Fibroblast of skin of left quadriceps (primary cell): ENCODE results near the gene RTBDN.

Source experiments
- DNase-seq, 2 experiments: peaks; one replicate each; pipeline ENCODE4 v3.0.0-alpha.2; 2013; ENCODE audit warnings: low read depth in 2 of 2

Gene RTBDN

GRCh38 chr19:12834566-12834943 lies at the start of gene RTBDN:
Gene RTBDN (minus strand): TSS chr19:12834579. CDS start chr19:12829979, 4,600 bp downstream.
- DNase-seq: no peak

- DNase-seq: no peak
Observed at GRCh38 chr19:12882589-12882988, 48.2 kb upstream of the RTBDN start.

DNA sequence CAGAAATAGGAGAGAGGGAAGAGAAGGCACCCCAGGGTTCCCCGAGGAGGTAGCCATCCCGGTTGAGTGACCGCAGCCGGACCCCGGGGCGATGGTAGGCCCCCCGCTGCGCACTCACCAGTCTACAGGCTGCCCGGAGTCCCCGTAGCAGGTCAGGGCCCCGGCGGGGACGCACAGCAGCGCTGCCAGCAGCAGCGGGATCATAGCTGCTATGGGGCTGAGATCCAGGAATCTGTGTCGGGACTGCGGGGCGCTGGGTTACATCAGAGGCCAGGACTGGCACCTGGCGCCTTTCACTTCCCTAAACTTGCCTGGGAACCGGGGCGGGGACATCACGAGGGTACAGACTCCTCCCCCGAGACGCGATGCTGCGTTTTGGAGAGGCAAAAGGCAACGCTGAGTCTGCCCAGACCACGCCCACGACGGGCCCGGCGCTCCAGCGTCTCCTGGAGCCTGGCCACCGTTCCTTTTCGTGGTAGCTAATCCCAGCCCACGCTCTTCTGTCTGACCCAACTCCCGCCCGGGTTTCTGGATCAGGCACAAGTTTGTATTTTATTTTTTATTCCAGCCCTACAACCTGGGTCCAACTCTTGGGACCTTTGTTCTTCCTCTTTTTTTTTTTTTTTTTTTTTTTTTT lies 46.9 kb upstream of the RTBDN start, which contains the start of gene DNASE2:
TSS of gene DNASE2 (minus strand) at position 278 of the 637 bp plus-strand sequence. CDS start at position 204, 74 bp downstream.
- DNase-seq: peak; percentile 69 to 74

GRCh38 chr19:12880551-12881171 lies 46.3 kb upstream of the RTBDN start:
- no peak for DNase-seq

DNA sequence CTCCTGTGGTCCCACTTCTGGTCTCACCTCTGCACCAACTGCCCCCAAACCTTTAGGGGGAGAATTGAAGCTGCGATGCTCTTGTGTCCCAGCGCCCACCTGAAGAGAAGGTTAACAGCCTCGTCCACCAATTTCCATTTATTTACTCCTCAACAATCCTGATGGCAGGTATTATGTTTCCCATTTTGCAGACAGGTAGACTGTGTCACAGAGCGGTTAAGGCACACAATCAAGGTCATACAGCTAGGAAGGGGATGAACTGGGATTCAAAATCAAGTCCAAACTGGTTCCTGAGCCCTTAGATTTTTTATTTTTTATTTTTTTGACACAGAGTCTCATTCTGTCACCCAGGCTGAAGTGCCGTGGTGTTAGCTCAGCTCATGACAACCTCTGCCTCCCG lies 40.7 kb upstream of the RTBDN start:
- no peak for DNase-seq

GRCh38 chr19:12873891-12874745 lies 39.7 kb upstream of the RTBDN start:
- DNase-seq: no peak

DNA sequence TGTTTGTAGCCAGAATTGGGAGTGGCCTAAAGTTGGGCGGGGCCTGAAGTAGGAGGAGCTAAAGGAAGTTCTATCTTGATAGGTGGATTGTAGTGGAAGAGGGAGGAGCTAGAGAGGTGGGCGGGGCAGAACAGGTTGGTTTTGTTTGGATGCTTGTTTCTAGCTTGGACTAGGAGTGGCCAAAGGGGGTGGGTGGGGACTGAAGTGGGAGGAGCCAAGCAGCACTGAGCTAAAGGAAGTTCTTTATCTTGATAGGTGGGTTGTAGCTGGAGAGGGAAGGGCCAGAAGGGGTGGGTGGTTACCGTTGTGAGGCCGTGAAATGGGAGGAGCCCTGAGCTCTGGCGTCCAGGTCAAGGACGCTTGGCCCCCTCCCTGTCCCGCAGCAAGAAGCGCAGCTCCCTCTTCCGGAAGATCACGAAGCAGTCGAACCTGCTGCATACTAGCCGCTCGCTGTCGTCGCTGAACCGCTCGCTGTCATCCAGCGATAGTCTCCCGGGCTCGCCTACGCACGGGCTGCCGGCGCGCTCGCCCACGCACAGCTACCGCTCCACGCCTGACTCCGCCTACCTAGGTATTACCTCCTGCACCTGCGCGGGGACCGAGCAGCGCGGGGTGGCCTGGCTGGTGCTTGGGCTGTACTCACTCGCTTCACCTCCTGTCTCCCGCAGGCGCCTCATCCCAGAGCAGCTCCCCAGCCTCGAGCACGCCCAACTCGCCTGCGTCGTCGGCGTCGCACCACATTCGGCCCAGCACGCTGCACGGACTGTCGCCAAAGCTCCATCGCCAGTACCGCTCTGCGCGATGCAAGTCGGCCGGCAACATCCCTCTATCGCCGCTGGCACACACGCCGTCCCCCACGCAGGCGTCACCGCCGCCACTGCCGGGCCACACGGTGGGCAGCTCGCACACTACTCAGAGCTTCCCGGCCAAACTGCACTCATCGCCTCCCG lies 38.8 kb upstream of the RTBDN start:
- peak in 1 of 2 experiments; percentile 11 for DNase-seq

DNA sequence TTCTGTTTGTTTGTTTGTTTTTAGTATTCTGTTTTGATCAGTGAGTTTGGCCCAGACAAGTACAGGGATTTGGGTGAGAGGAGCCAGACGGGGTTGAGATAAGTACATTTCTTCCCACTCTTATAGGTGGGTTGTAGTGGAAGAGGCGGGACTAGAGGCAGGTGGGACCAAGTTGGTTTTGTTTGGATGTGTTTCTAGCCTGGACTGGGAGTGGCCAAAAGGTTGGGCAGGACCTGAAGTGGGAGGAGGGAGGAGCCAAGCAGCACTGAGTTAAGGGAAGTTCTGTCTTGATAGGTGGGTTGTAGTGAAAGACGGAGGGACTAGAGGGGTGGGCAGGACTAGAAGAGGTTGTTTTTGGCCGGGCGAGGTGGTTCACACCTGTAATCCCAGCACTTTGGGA lies 37.9 kb upstream of the RTBDN start:
- DNase-seq: no peak

- DNase-seq: no peak
Observed at GRCh38 chr19:12871681-12872080, 37.3 kb upstream of the RTBDN start.

DNA sequence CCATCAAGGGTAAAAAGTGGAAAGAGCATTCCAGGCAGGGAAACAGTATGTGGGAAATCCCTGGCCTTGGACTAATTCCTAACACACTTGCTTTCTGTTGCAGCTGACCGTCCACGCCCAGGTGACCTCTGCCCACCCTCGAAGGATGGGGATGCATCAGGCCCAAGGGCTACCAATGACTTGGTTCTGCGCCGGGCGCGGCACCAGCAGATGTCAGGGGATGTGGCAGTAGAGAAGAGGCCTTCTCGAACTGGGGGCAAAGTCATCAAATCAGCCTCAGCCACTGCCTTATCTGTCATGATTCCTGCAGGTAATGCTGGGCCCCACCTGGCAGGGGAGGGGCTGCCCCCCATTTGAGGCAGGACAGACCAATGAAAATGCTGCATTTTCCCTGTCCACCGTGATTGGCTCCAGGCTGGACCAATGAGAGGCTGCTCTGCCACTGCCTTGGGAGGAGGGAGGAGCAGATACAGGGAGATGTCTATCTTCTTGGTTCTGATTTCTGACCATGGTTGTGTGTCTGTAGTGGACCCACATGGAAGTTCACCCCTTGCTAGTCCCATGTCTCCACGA lies 34.2 kb upstream of the RTBDN start:
- DNase-seq: no peak

DNA sequence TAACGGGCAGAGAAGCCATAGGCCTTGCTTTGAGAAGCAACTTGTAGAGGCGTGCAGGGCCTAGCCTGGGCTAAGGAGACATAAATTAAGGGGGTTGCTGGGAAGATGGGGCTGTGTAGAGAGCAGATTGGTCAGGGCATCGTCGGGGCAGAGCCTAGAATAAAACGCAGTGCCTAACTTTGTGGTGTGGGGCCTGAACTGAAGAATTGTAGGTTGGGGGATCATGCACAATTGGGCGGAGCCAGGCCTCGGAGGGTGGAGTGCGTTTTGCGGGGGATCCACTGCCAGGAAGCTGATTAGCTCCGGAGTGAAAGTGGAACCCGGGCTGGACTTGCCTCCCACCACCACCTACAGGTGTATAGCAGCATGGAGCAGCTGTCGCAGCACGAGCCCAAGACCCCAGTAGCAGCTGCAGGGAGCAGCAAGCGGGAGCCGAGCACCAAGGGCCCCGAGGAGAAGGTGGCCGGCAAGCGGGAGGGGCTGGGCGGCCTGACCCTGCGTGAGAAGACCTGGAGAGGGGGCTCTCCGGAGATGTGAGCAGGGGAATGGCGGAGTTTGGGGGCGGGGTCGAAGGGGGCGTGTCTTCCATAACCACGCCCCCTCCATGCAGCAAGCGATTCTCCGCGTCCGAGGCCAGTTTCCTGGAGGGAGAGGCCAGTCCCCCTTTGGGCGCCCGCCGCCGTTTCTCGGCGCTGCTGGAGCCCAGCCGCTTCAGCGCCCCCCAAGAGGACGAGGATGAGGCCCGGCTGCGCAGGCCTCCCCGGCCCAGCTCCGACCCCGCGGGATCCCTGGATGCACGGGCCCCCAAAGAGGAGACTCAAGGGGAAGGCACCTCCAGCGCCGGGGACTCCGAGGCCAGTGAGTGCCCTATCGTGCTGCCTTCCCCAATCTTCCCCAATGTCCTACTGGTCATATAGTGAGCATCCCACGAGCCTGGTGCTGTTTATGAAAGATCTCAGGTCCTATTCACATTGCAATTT lies 33.0 kb upstream of the RTBDN start:
- DNase-seq: peak in 1 of 2 experiments; percentile 31

DNA sequence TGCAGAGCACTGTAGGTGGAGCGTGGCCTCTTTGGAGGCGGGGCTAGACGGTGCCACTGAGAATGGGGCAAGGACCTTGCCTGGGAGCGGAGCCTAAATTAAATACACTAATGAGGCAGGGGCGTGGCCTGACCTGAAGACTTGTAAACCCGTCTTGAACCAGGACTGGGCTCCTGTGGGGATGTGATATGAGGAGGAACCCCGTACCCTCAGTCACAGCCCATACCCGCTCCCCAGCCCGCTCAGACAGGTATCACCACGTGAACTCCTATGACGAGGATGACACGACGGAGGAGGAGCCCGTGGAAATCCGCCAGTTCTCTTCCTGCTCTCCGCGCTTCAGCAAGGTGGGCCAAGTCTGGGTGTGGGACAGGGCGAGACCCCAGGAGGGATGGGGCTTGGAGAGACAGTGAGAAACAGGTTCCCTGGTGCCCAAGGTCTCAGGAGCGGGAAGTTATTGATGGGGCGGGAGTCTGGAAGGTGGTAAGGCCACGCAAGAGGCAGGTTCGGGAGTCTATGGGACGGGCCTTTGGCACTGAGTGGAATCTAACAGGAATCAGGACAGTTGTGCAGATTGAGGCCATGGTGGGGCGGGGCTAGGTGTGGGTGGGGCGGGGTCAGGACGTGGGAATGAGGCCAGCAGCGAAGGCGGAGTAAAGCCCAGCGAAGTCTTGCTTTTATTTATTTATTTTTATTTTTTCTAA lies 32.2 kb upstream of the RTBDN start:
- DNase-seq: no peak

DNA sequence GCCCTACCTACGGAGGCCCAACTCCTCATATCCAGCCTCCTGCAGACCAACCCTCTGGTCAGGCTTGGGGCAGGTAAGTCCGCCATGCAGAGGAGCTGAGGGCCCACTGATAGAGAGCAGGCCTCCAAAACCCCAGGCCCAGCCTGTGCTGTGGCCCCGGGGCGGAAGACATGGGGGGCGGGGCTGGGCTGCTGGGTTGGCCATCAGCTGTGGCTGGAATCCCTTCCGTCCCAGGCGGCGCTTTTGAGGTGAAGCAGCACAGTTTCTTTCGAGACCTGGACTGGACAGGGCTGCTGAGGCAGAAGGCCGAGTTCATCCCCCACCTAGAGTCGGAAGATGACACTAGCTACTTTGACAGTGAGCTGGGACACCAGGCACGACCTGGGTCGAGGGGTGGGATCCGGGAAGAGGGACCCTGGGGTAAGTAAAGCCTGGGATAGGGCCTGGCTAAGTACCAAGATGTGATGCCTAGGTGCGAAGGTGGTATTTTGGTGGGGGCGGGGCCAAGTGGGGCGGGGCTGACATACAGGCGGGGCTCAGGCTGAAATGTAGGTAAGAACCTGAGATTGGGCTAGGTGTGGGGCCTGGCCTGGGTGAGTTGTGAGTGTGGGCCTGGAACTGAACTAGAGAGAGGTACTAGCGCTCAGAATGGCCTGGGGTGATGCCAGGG lies 31.5 kb upstream of the RTBDN start:
- DNase-seq: no peak

- DNase-seq: no peak
Observed at GRCh38 chr19:12864721-12865715, 30.6 kb upstream of the RTBDN start.

- no peak for DNase-seq
Observed at GRCh38 chr19:12864143-12864542, 29.8 kb upstream of the RTBDN start.

DNA sequence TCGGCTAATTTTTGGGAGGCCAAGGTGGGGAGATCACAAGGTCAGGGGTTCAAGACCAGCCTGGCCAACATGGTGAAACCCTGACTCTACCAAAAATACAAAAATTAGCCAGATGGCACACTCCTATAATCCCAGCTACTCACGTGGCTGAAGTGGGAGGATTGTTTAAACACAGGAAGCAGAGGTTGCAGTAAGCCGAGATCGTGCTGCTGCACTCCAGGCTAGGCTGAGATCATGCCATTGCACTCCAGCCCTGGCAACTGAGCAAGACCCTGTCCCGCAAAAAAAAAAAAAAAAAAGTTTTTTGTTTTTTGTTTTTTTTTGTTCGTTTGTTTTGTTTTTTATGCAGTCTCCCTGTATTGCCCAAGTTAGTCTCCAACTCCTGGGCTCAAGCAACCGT lies 25.2 kb upstream of the RTBDN start:
- no peak for DNase-seq
